MM.1S (cell line): ENCODE results near the gene IGFBP2.

Experiments
- DNase-seq: peaks from one replicate; pipeline ENCODE4 v3.0.0-alpha.2; 2015
- H2AFZ ChIP-seq: fragments of 300-600 bp; sonication (generic); 2 replicates; pipeline ENCODE4 v1.6.0; 2016; ENCODE audit warnings: antibody characterized with exemption, low read length
- H3F3A ChIP-seq: fragments of 300-600 bp; sonication (generic); 2 replicates; pipeline ENCODE4 v1.6.1; 2016; ENCODE audit warnings: mild to moderate bottlenecking, antibody characterized with exemption, low read length, moderate library complexity, mixed read lengths; ENCODE audit not compliant: insufficient read depth
- H3K27ac ChIP-seq: fragments of 300-600 bp; sonication (generic); 2 replicates; pipeline ENCODE4 v1.5.1; 2016; ENCODE audit warnings: mild to moderate bottlenecking, low read length
- H3K27me3 ChIP-seq: fragments of 300-600 bp; sonication (generic); replicated peaks from 2 replicates; pipeline ENCODE4 v1.6.0; 2016; ENCODE audit warnings: low read length; ENCODE audit not compliant: insufficient read depth
- H3K36me3 ChIP-seq: fragments of 300-600 bp; sonication (generic); replicated peaks from 2 replicates; pipeline ENCODE4 v1.6.1; 2016; ENCODE audit warnings: mild to moderate bottlenecking, low read length, mixed read lengths; ENCODE audit not compliant: insufficient read depth
- H3K4me1 ChIP-seq: fragments of 300-600 bp; sonication (generic); 2 replicates; pipeline ENCODE4 v1.6.1; 2016; ENCODE audit warnings: low read length, mixed read lengths
- H3K4me2 ChIP-seq: fragments of 300-600 bp; sonication (generic); 2 replicates; pipeline ENCODE4 v1.6.0; 2016; ENCODE audit warnings: low read depth, low read length
- H3K4me3 ChIP-seq: fragments of 300-600 bp; sonication (generic); 2 replicates; pipeline ENCODE4 v1.5.1; 2016; ENCODE audit warnings: low read length, mixed read lengths
- H3K79me2 ChIP-seq: fragments of 300-600 bp; sonication (generic); 2 replicates; pipeline ENCODE4 v1.6.1; 2016; ENCODE audit warnings: mixed run types, low read length, mixed read lengths
- H3K9ac ChIP-seq: fragments of 300-600 bp; sonication (generic); 2 replicates; pipeline ENCODE4 v1.6.1; 2016; ENCODE audit warnings: low read length, mixed read lengths
- H3K9me2 ChIP-seq: fragments of 300-600 bp; sonication (generic); replicated peaks from 2 replicates; pipeline ENCODE4 v1.6.1; 2016; ENCODE audit warnings: mild to moderate bottlenecking, low read length, mixed read lengths; ENCODE audit not compliant: insufficient read depth
- H3K9me3 ChIP-seq: fragments of 300-600 bp; sonication (generic); replicated peaks from 2 replicates; pipeline ENCODE4 v1.6.1; 2016; ENCODE audit warnings: mild to moderate bottlenecking, low read length, mixed read lengths; ENCODE audit not compliant: insufficient read depth
- H4K20me1 ChIP-seq: fragments of 300-600 bp; sonication (generic); 2 replicates; pipeline ENCODE4 v1.6.1; 2016; ENCODE audit warnings: mild to moderate bottlenecking, low read length, moderate library complexity, mixed read lengths; ENCODE audit not compliant: insufficient read depth
- CTCF ChIP-seq: fragments of 300-600 bp; sonication (generic); IDR thresholded peaks from 2 replicates; pipeline ENCODE4 v1.5.1; 2016; ENCODE audit warnings: antibody characterized with exemption, low read length, mixed read lengths
- EZH2 ChIP-seq: fragments of 300-600 bp; sonication (generic); optimal IDR thresholded peaks from 2 replicates; pipeline ENCODE3; 2017; ENCODE audit warnings: low read depth, mild to moderate bottlenecking, antibody characterized with exemption, low read length, mixed read lengths
- EZH2phosphoT487 ChIP-seq: fragments of 300-600 bp; sonication (generic); IDR thresholded peaks from 2 replicates; pipeline ENCODE4 v1.6.1; 2018; ENCODE audit warnings: antibody characterized with exemption, low read length

IGFBP2 gene

DNA sequence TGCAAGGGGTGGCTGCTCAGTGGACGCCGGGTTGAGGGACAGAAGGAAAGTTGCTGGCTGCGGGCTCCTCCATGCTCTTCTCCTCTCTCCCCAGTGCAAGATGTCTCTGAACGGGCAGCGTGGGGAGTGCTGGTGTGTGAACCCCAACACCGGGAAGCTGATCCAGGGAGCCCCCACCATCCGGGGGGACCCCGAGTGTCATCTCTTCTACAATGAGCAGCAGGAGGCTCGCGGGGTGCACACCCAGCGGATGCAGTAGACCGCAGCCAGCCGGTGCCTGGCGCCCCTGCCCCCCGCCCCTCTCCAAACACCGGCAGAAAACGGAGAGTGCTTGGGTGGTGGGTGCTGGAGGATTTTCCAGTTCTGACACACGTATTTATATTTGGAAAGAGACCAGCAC is 30.6 kb downstream of the IGFBP2 start:
- no peaks in the 10 kb centered on the region for H3K36me3 ChIP-seq
- no peak overlapping the region for H3K4me2 ChIP-seq
- H3K9ac ChIP-seq = no peak overlapping the region
- H4K20me1 ChIP-seq = no peaks in the 10 kb centered on the region
- TF ChIP-seq CTCF (no peak), EZH2phosphoT487 (no peak), EZH2 (no peak)
- H3K27ac ChIP-seq = no peak overlapping the region
- no peak overlapping the region for H2AFZ ChIP-seq
- H3K27me3 ChIP-seq = no peaks in the 10 kb centered on the region
- no peak overlapping the region for H3K4me3 ChIP-seq
- no peaks in the 10 kb centered on the region for H3K9me3 ChIP-seq
- no peaks in the 10 kb centered on the region for H3F3A ChIP-seq
- H3K4me1 ChIP-seq = no peaks in the 10 kb centered on the region
- DNase-seq = no peak
- H3K79me2 ChIP-seq = no peaks in the 10 kb centered on the region
- H3K9me2 ChIP-seq = no peaks in the 10 kb centered on the region

- DNase-seq = no peak
- H2AFZ ChIP-seq = no peak overlapping the region
- no peaks in the 10 kb centered on the region for H3K9me2 ChIP-seq
- TF ChIP-seq CTCF = no peak
- no peak for TF ChIP-seq EZH2phosphoT487
- TF ChIP-seq EZH2 = no peak
- no peak overlapping the region for H3K4me2 ChIP-seq
- no peaks in the 10 kb centered on the region for H4K20me1 ChIP-seq
- H3K4me3 ChIP-seq = no peak overlapping the region
- H3K36me3 ChIP-seq = no peaks in the 10 kb centered on the region
- no peaks in the 10 kb centered on the region for H3K79me2 ChIP-seq
- H3K27ac ChIP-seq = no peak overlapping the region
- H3K9me3 ChIP-seq = no peaks in the 10 kb centered on the region
- H3F3A ChIP-seq = no peaks in the 10 kb centered on the region
- H3K27me3 ChIP-seq = no peaks in the 10 kb centered on the region
- no peak overlapping the region for H3K9ac ChIP-seq
- no peaks in the 10 kb centered on the region for H3K4me1 ChIP-seq
Observed at GRCh38 chr2:216664593-216665034, 31.4 kb downstream of the IGFBP2 start.

- no peak for TF ChIP-seq EZH2
- no peak for TF ChIP-seq EZH2phosphoT487
- TF ChIP-seq CTCF = no peak
- Histone ChIP-seq H3K27ac (no peak overlapping the region), H3K4me1 (no peaks in the 10 kb centered on the region), H3K9me3 (no peaks in the 10 kb centered on the region), H3F3A (no peaks in the 10 kb centered on the region), H3K4me3 (no peak overlapping the region), H3K9me2 (no peaks in the 10 kb centered on the region), H4K20me1 (no peaks in the 10 kb centered on the region), H3K4me2 (no peak overlapping the region), H3K79me2 (no peaks in the 10 kb centered on the region), H3K9ac (no peak overlapping the region), H3K36me3 (no peaks in the 10 kb centered on the region), H3K27me3 (no peaks in the 10 kb centered on the region), H2AFZ (no peak overlapping the region)
- no peak for DNase-seq
Observed at GRCh38 chr2:216665242-216665641, 32.0 kb downstream of the IGFBP2 start.
